H1 (cell line): Measurements from ENCODE around the gene TBX4. TPM values are rescaled to one million over a fixed set of nuclear protein-coding genes. Genes with fewer than 3 reads are reported as not detected.

Experiments used
- CTCF ChIA-PET: fragments of 300-600 bp; sonication (Branson Sonifier 250); formaldehyde crosslinking; loops from one replicate; lab custom pipeline; 2021; ENCODE audit not compliant: partially characterized antibody; lab: Charles Lee
- POLR2A ChIA-PET: fragments of 300-600 bp; sonication (Branson Sonifier 250); formaldehyde crosslinking; loops from one replicate; lab custom pipeline; 2021; ENCODE audit warnings: inconsistent platforms; ENCODE audit not compliant: partially characterized antibody; lab: Charles Lee
- DNase-seq, 2 experiments: peaks; one replicate each; pipeline versions ENCODE4 v3.0.0 to v3.0.0-alpha.2; 2010 to 2022; ENCODE audit warnings: low spot score in 2 of 2, low read depth in 1 of 2, mixed read lengths in 1 of 2
- FAIRE-seq: peaks from 2 replicates; lab custom pipeline; 2011; peaks lifted over from hg19 to GRCh38; lab: Jason Lieb, UNC
- H2AFZ ChIP-seq: 2 replicates; pipeline ENCODE4 v1.8.1; 2012; ENCODE audit warnings: low read length, inconsistent platforms
- H2AK5ac ChIP-seq: 2 replicates; pipeline ENCODE4 v1.6.1; 2013; ENCODE audit warnings: low read depth, low read length
- H2BK120ac ChIP-seq: replicated peaks from 2 replicates; pipeline ENCODE3; 2013; ENCODE audit warnings: low read depth, low read length, inconsistent platforms
- H2BK12ac ChIP-seq: 2 replicates; pipeline ENCODE4 v1.6.1; 2013; ENCODE audit warnings: low read depth, low read length
- H2BK15ac ChIP-seq: 2 replicates; pipeline ENCODE4 v1.6.1; 2013; ENCODE audit warnings: low read length
- H2BK20ac ChIP-seq: 2 replicates; pipeline ENCODE4 v1.6.1; 2013; ENCODE audit warnings: low read length
- H2BK5ac ChIP-seq: 2 replicates; pipeline ENCODE4 v1.6.1; 2013; ENCODE audit warnings: low read depth, low read length
- H3K14ac ChIP-seq: 2 replicates; pipeline ENCODE4 v1.6.1; 2013; ENCODE audit warnings: inconsistent platforms; ENCODE audit not compliant: insufficient read length
- H3K18ac ChIP-seq: 2 replicates; pipeline ENCODE4 v1.6.1; 2013; ENCODE audit warnings: low read length; ENCODE audit errors: extremely low read depth
- H3K23ac ChIP-seq: 2 replicates; pipeline ENCODE4 v1.6.1; 2013; ENCODE audit warnings: inconsistent platforms; ENCODE audit not compliant: insufficient read length
- H3K23me2 ChIP-seq: 2 replicates; pipeline ENCODE4 v1.6.1; 2013; ENCODE audit warnings: low read depth, low read length
- H3K27ac ChIP-seq: 2 replicates; pipeline ENCODE4 v1.6.1; 2011; ENCODE audit warnings: low read depth, low read length, inconsistent platforms
- H3K27me3 ChIP-seq, 4 experiments: replicated peaks in 1 of 4; 1 replicate in 1 of 4; 2 replicates in 3 of 4; pipeline versions ENCODE4 v1.6.1 to v1.8.1; 2011 to 2013; ENCODE audit warnings: low read length in 3 of 4, mild to moderate bottlenecking in 3 of 4, inconsistent platforms in 2 of 4, mixed read lengths in 2 of 4, moderate library complexity in 1 of 4; ENCODE audit not compliant: control insufficient read depth in 3 of 4, insufficient read depth in 3 of 4; ENCODE audit errors: extremely low read depth in 1 of 4
- H3K36me3 ChIP-seq, 4 experiments: 2 replicates each; pipeline versions ENCODE4 v1.6.1 to v1.8.1; 2011 to 2013; ENCODE audit warnings: mild to moderate bottlenecking in 4 of 4, low read length in 3 of 4, moderate library complexity in 2 of 4, control low read depth in 1 of 4, inconsistent platforms in 1 of 4; ENCODE audit not compliant: insufficient read depth in 4 of 4, control insufficient read depth in 2 of 4
- H3K4ac ChIP-seq: replicated peaks from 2 replicates; pipeline ENCODE3; 2013; ENCODE audit warnings: low read length, low read depth, mixed read lengths, inconsistent platforms; ENCODE audit not compliant: insufficient read length
- H3K4me1 ChIP-seq, 4 experiments: replicated peaks in 1 of 4; 1 replicate in 1 of 4; 2 replicates in 3 of 4; pipeline versions ENCODE4 v1.6.1 to v1.8.1; 2011 to 2013; ENCODE audit warnings: low read length in 3 of 4, inconsistent platforms in 2 of 4, mixed read lengths in 1 of 4; ENCODE audit not compliant: insufficient read depth in 4 of 4, control insufficient read depth in 3 of 4
- H3K4me2 ChIP-seq, 2 experiments: 2 replicates each; pipeline versions ENCODE4 v1.6.1 to v1.8.1; 2011 to 2013; ENCODE audit warnings: low read depth in 2 of 2, low read length in 2 of 2, control low read depth in 1 of 2, inconsistent platforms in 1 of 2, mild to moderate bottlenecking in 1 of 2; ENCODE audit not compliant: insufficient read depth in 1 of 2
- H3K4me3 ChIP-seq, 4 experiments: fragments of 200-600, 300-600 bp in 1 of 4; sonication (generic), shearing (Covaris generic), sonication (Bioruptor Twin) in 1 of 4; 2 replicates each; pipeline versions ENCODE4 v1.5.1 to v1.8.1; 2011 to 2016; ENCODE audit warnings: low read length in 4 of 4, low read depth in 3 of 4, control low read depth in 2 of 4, inconsistent platforms in 2 of 4, mild to moderate bottlenecking in 2 of 4, mixed read lengths in 1 of 4, moderate library complexity in 1 of 4; ENCODE audit not compliant: insufficient read depth in 2 of 4; ENCODE audit errors: extremely low read depth in 1 of 4
- H3K56ac ChIP-seq: replicated peaks from 2 replicates; pipeline ENCODE3; 2013; ENCODE audit warnings: low read depth, mild to moderate bottlenecking, mixed read lengths, low read length, inconsistent platforms; ENCODE audit not compliant: insufficient read length
- H3K79me1 ChIP-seq: 2 replicates; pipeline ENCODE4 v1.6.1; 2013; ENCODE audit warnings: low read depth, low read length, control low read depth
- H3K79me2 ChIP-seq, 2 experiments: 2 replicates each; pipeline versions ENCODE4 v1.6.1 to v1.8.1; 2012 to 2013; ENCODE audit warnings: low read length in 2 of 2, mild to moderate bottlenecking in 2 of 2, inconsistent platforms in 1 of 2; ENCODE audit not compliant: insufficient read depth in 2 of 2, control insufficient read depth in 1 of 2
- H3K9ac ChIP-seq, 4 experiments: replicated peaks in 1 of 4; 1 replicate in 1 of 4; 2 replicates in 3 of 4; pipeline versions ENCODE4 v1.6.1 to v1.8.1; 2011 to 2013; ENCODE audit warnings: low read depth in 3 of 4, low read length in 3 of 4, control low read depth in 2 of 4, mild to moderate bottlenecking in 2 of 4, moderate library complexity in 2 of 4, inconsistent platforms in 1 of 4; ENCODE audit errors: extremely low read depth in 1 of 4
- H3K9me3 ChIP-seq, 2 experiments: 2 replicates each; pipeline versions ENCODE4 v1.6.1 to v1.8.1; 2012 to 2013; ENCODE audit warnings: mild to moderate bottlenecking in 2 of 2, moderate library complexity in 2 of 2, control low read depth in 1 of 2, inconsistent platforms in 1 of 2, low read depth in 1 of 2, low read length in 1 of 2, mixed read lengths in 1 of 2; ENCODE audit not compliant: insufficient read depth in 2 of 2
- H4K20me1 ChIP-seq, 2 experiments: replicated peaks in 1 of 2; 2 replicates each; pipeline versions ENCODE3 to v1.8.1; 2011 to 2013; ENCODE audit warnings: inconsistent platforms in 2 of 2, low read length in 2 of 2, mild to moderate bottlenecking in 1 of 2; ENCODE audit not compliant: insufficient read depth in 2 of 2, control insufficient read depth in 1 of 2
- H4K5ac ChIP-seq: 2 replicates; pipeline ENCODE4 v1.6.1; 2013; ENCODE audit warnings: low read length, low read depth, mixed read lengths, inconsistent platforms; ENCODE audit not compliant: insufficient read length
- H4K8ac ChIP-seq: 2 replicates; pipeline ENCODE4 v1.8.0; 2013; ENCODE audit warnings: mild to moderate bottlenecking, moderate library complexity, low read length, inconsistent platforms; ENCODE audit not compliant: insufficient read depth; ENCODE audit errors: extremely low read depth
- H4K91ac ChIP-seq: replicated peaks from 2 replicates; pipeline ENCODE3; 2013; ENCODE audit warnings: low read length, mixed read lengths, inconsistent platforms; ENCODE audit not compliant: insufficient read length
- CBX8 ChIP-seq: fragments of 300-800, 300-1000 bp; sonication (generic); IDR thresholded peaks from 2 replicates; pipeline ENCODE4 v1.7.1; 2016; ENCODE audit warnings: low read depth, low read length, borderline replicate concordance
- CREB1 ChIP-seq: IDR thresholded peaks from 2 replicates; pipeline ENCODE4 v1.6.1; 2012; ENCODE audit warnings: inconsistent platforms
- CTBP2 ChIP-seq: IDR thresholded peaks from 2 replicates; pipeline ENCODE4 v1.7.0; 2011; ENCODE audit warnings: borderline replicate concordance, mild to moderate bottlenecking, moderate library complexity, mixed read lengths, low read length; ENCODE audit not compliant: insufficient read depth, insufficient read length
- E2F6 ChIP-seq: IDR thresholded peaks from 2 replicates; pipeline ENCODE4 v1.6.1; 2012; ENCODE audit warnings: inconsistent platforms
- EGR1 ChIP-seq: IDR thresholded peaks from 2 replicates; pipeline ENCODE4 v1.6.1; 2011; ENCODE audit warnings: low read depth, low read length, borderline replicate concordance
- KDM4A ChIP-seq: IDR thresholded peaks from one replicate; pipeline ENCODE4 v1.7.1; 2012; ENCODE audit warnings: low read depth, mild to moderate bottlenecking, moderate library complexity, low read length, inconsistent platforms; ENCODE audit not compliant: severe bottlenecking
- SUZ12 ChIP-seq: fragments of 200-600 bp; sonication (generic); IDR thresholded peaks from 2 replicates; pipeline ENCODE4 v1.6.1; 2012; ENCODE audit warnings: mild to moderate bottlenecking, inconsistent platforms, low read length, moderate library complexity, mixed read lengths
- TCF12 ChIP-seq: IDR thresholded peaks from 2 replicates; pipeline ENCODE4 v1.6.1; 2011; ENCODE audit warnings: low read depth, mild to moderate bottlenecking, low read length
- WGBS, 2 experiments: shearing (Covaris generic) in 1 of 2; methylation state at CpG; one replicate each; pipeline versions ENCODE4 v1.1.6 to v1.1.7; 2013 to 2015; ENCODE audit warnings: low lambda C conversion rate in 2 of 2, mixed read lengths in 2 of 2, inconsistent platforms in 1 of 2, low coverage in 1 of 2, missing lambda C conversion rate in 1 of 2; ENCODE audit not compliant: insufficient replicate concordance in 2 of 2, insufficient coverage in 1 of 2, insufficient read length in 1 of 2; ENCODE audit errors: extremely low coverage in 1 of 2, missing lambda C conversion rate in 1 of 2; 5-methylcytosine and 5-hydroxymethylcytosine counted together
- polyA plus RNA-seq, 7 experiments: library from polyadenylated mRNA; depleted of rRNA in 3 of 7; stranded (reverse) in 5 of 7; unstranded in 2 of 7; fragments of >200 nt in 5 of 7; fragments of 200-250 nt in 2 of 7; gene quantifications; 1 replicate in 5 of 7; 2 replicates in 1 of 7; 4 replicates in 1 of 7; pipeline versions ENCODE4 v1.2.1 to v1.2.3, GENCODE V29; 2011 to 2013; ENCODE audit warnings: missing spikeins in 2 of 7, mixed read lengths in 2 of 7
- total RNA-seq: library from RNA; stranded (reverse); fragmentation: NEBNext Ultra II Directional; extraction: Animal tissue kit (Norgen Biotek cat#: 25700); gene quantifications from 2 replicates; pipeline ENCODE4 v1.2.1, GENCODE V29; 2021
- TF ChIP-seq, protein P1 (sequence below): IDR thresholded peaks from 2 replicates; pipeline ENCODE4 v1.6.1; 2012; ENCODE audit warnings: inconsistent platforms

Gene TBX4
- total and polyA plus RNA-seq, 2 of the 8 experiments (the other 6 are each of a cell fraction or from before 2014, with no cell fraction given): 0.02 TPM; not detected in 1

- Histone ChIP-seq H2BK12ac (peak overlapping the region; percentile 96), H3K9me3 (no peaks in the 10 kb centered on the region; a peak in 1 of 4 replicates), H2BK120ac (no peak overlapping the region), H3K23ac (no peak overlapping the region), H3K14ac (no peak overlapping the region), H3K23me2 (peaks cover 2% of the 10 kb centered on the region; the same call in 1 of the 2 replicates), H4K8ac (0 out of 2 replicates have a peak overlapping the region, but pooled peaks have one; percentile 3), H3K27me3 (peaks cover 99 to 100% (median 100%) of the 10 kb centered on the region in 4 experiments), H3K36me3 (peaks cover 0 to 18% (median 0%) of the 10 kb centered on the region in 4 experiments; a peak in 1 of 8 replicates), H3K56ac (no peak overlapping the region), H3K4me3 (peak overlapping the region in 1 of 4 experiments; percentile 49; a peak in 2 of 8 replicates), H3K9ac (no peak overlapping the region), H3K4ac (no peak overlapping the region), H4K20me1 (peaks cover 42 to 44% of the 10 kb centered on the region in 2 experiments), H2BK20ac (0 out of 2 replicates have a peak overlapping the region, but pooled peaks have one; percentile 4), H3K79me1 (no peaks in the 10 kb centered on the region), H3K79me2 (no peaks in the 10 kb centered on the region), H2BK15ac (no peak overlapping the region; the same call in 1 of the 2 replicates), H2AK5ac (peak overlapping the region; percentile 24; the same call in 1 of the 2 replicates), H2AFZ (no peak overlapping the region), H3K18ac (no peak overlapping the region; the same call in 1 of the 2 replicates), H3K4me1 (peaks cover 0 to 43% (median 27%) of the 10 kb centered on the region in 4 experiments; a peak in 6 of 7 replicates), H4K91ac (no peak overlapping the region), H4K5ac (no peak overlapping the region), H3K27ac (no peak overlapping the region), H2BK5ac (no peak overlapping the region), H3K4me2 (peak overlapping the region; percentile 48 to 65)
- WGBS, 2 experiments: 3% methylated on average over 50 of the region's 55 CpGs; no CpG with 5 or more reads in 1 of the 2 experiments
- DNase-seq (peak in 1 of 2 experiments; percentile 61), FAIRE-seq (no peak)
- ChIA-PET CTCF (interaction anchor here (0.9 to 6.8 kb wide), 6 partner anchors 9 to 431 kb away, joined by 3 to 31 read pairs (median 4); no protein-coding TSS in a partner anchor), POLR2A (interaction anchor here (0.7 to 1.3 kb wide), 3 partner anchors 8 to 51 kb away, joined by 3 to 4 read pairs (median 3); no protein-coding TSS in a partner anchor)
- TF ChIP-seq EGR1 (no peak), SUZ12 (peak; percentile 81), E2F6 (peak; percentile 60; the same call in 1 of the 2 replicates), CREB1 (peak; percentile 32), KDM4A (peak; percentile 44), CBX8 (peak; percentile 8; the same call in 1 of the 2 replicates), CTBP2 (peak; percentile 68), TCF12 (peak; percentile 21; the same call in 1 of the 2 replicates)
- TF ChIP-seq, protein P1, sequence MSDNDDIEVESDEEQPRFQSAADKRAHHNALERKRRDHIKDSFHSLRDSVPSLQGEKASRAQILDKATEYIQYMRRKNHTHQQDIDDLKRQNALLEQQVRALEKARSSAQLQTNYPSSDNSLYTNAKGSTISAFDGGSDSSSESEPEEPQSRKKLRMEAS: peak; percentile 72
Observed at GRCh38 chr17:61402978-61403800, 49.0 kb upstream of the TBX4 start.
